Stimulated activated CD4-positive, alpha-beta T cell treated with anti-CD3 and anti-CD28 coated beads, Interleukin-4, amount 100 ng/mL, for 4 hours (primary cell): ENCODE measurements around the gene ACTA1.
A peak's percentile ranks its signal among the peaks of the same experiment; 100 is the strongest.
"Not testable (repeated sequence)": the region's sequence is repeated elsewhere in the genome, so short reads cannot be mapped to it uniquely, and the experiment has no call there.

ENCODE experiments used
- DNase-seq, 2 experiments: peaks; one replicate each; pipeline ENCODE4 v3.0.0-alpha.2; 2020

Gene ACTA1

DNA sequence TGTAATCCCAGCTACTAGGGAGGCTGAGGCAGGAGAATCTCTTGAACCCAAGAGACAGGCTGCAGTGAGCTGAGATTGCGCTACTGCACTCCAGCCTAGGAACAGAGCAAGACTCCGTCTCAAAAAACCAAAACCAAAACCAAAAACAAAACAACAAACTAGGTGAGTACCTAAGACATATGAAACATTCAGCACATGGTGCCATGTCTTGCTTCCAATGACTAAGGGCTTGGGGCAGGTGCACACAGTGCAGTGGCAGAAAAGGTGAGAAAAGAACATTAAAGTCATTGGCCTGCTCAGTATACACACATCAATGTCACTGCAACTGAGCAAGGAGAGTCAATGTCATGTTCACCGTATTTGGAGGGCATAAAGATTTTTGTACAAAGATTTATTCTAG is 4.1 kb upstream of the ACTA1 start:
- DNase-seq, result no peak

DNA sequence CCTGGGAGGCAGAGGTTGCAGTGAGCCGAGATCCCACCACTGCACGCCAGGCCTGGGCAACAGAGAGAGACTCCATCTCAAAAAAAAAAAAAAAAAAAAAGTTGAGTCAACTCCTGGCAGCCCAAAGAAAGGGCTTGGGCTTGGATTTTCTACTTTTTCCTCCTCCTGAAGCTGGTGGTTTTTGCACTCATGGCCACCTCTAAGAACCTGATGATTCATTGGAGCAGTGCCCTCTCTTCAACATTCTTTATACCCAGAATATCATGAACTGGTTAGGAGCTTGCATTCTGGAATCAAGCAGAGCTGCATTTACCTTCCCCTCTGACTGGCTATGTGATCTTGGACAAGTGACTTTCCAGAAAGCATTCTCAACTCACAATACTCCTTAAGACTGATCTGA is 3.5 kb upstream of the ACTA1 start:
- no peak for DNase-seq

DNA sequence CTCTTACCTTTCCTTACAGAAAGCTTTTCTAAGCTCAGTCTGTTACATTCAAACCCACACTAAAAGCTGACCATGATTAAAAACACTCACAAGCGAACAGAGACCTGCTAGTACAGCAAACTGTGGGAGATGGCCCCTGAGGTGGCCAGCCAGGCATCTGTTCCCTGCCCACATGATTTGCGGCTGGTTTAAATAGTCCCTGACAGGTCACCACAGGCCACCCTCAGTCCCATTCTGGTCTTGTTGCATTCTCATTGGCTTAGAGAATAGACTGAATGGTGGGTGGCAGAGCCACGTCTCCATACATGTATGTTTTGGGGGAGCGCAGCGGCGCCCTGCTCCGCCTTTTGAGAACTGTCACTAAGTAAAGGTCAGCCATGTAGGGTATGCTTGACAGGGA is 2.3 kb upstream of the ACTA1 start:
- DNase-seq, result no peak

DNA sequence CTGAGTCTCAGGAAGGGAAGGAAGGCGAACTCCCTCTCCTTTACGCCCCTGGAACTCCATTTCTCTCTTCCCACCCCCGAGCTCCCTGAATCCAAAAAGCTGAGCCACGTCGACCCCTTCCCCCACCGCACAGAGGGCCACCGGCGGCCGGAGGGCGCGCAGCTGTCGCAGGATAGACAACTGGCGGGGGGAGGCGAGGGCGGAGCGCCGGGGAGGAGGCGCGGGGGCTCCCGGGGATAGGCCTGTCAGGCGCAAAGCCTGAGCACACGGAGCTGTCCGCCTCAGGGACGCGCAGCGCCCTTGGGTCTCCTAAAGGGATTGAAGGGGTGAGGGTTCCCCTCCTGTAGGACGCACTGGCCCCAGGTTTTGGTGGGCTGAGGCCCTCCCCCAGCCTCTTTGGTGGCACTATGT is 752 bp upstream of the ACTA1 start:
- DNase-seq, result no peak

DNA sequence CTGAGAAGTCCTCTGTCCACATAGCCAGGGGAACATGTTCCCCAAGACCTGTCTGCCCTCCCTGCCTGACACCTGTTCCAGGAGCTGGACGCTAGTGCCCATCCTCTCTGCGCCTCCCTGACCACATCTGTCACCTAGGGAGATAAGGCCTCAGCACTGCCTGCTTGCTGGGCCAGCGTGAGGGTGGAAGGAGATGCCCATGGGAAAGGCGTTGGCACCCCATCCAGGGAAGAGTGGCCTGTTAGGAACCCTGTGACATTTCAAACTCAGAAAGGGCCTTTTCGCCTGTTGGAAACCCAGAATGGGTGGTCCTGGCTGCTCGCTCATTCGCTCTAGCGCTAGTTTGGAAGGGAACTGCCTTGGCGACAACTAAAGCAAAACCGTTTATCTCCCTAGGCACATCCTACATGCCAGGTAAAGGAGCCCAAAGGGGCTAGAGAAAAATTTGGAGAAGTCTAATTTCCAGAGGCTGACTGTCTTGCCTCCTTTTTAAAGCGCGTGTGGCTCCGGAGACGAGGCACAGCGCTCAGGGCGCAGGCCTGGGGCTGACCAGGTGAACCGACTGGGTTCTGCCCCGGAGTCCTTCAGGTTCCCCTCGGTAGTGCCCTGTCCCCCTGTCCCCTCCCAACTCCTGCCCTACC is 410 bp downstream of the ACTA1 start:
- DNase-seq, result no peak

DNA sequence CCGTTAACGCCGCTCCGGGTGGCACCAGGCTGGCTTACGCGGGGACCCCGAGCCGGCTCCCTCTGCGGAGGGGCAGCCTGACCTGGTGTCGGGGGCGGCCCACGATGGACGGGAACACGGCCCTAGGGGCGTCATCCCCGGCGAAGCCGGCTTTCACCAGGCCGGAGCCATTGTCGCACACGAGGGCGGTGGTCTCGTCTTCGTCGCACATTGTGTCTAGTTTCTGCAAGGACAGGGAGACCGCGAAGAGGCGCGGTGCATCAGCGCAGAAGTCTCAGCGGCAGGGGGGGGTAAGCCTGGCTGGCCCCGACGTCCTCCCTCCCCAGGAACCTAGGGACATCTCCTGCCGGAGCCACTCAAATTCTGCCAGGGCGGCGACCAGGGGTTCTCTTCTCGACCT is 989 bp downstream of the ACTA1 start:
- no peak for DNase-seq

DNA sequence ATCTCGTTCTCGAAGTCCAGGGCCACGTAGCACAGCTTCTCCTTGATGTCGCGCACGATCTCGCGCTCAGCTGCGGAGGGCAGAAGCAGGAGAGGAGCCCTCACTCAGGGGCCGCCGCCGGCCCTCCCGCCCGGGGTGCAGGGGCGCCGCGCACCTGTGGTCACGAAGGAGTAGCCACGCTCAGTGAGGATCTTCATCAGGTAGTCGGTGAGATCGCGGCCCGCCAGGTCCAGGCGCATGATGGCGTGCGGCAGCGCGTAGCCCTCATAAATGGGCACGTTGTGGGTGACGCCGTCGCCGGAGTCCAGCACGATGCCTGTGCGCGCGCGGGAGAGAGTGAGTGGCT is 1.8 kb downstream of the ACTA1 start:
- no peak for DNase-seq

DNA sequence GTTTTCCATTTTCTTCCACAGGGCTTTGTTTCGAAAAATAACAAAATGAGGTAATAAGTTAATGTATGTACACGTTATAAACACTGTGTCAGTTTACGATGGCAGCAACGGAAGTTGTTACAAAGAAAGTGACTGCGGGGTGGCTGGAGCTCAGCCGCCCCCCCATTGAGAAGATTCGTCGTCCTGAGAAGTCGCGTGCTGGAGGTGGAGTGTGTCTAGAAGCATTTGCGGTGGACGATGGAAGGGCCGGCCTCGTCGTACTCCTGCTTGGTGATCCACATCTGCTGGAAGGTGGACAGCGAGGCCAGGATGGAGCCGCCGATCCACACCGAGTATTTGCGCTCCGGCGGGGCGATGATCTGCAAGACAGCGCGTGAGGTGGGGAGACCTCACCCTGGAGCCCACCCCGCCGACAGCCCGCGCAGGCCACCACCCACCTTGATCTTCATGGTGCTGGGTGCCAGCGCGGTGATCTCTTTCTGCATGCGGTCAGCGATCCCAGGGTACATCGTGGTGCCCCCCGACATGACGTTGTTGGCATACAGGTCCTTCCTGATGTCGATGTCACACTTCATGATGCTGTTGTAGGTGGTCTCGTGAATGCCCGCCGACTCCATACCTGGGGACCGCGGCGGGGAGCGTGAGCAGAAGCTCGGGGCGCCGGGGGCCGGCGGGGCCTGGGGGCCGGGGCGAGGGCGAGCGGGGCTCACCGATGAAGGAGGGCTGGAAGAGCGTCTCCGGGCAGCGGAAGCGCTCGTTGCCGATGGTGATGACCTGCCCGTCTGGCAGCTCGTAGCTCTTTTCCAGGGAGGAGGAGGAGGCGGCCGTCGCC is 2.4 kb downstream of the ACTA1 start:
- DNase-seq, result no peak

DNA sequence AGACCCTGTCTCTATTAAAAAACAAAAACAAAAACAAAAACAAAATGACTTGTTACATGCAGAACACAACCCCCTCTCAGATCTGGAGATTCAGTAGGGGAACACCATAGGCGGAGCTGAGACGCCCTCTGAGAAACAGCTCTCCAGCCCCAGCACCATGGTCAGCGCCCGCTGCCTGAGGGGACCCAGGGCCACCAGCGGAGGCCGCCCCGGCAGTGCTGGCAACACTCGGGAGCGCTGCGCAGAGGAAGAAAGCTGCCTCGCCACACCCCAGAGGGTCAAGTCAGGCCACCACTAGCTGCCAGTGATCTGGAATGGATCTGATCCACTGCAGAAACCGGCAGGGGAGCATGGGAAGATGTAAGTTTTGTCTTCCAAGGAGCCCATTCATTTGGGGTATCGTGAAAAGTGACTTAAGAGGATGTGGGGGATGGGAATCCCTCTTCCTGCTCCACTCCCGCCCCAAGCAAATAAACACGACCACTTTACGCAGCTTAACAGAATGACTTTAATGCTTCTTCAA is 3.1 kb downstream of the ACTA1 start:
- DNase-seq, result no peak

DNA sequence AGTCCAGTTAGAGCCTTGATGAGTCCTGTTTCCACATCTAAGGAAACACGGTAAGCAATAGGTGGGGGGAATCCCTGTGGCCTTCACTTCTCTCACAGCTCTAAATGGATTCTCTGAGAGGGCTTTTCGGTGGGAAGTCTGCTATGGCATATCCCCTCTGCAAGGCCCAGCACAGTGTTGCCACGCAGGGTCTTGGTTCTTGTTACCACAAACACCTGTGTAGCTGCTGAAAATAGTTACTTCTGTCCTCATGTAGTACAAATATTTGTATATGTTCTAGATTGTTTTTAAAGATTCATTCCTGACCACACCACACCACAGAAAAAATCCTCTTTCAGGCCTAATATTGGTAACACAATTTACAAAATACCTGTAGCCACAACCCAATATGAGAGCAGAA is 5.6 kb downstream of the ACTA1 start:
- DNase-seq, result no peak

DNA sequence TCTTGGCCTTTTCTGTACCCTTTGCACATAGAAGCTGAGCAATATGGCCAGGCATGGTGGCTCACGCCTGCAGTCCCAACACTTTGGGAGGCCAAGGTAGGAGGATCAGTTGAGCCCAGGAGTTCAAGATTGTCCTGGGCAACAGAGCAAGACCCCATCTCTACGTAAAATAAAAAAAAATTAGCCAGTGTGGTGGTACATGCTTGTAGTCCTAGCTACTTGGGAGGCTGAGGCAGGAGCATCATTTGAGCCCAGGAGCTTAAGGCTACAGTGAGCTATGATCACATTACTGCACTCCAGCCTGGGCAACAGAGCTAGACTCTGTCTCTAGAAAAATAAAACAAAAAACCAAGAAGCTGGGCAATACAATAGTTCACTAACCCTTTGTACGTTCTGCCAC is 6.3 kb downstream of the ACTA1 start:
- DNase-seq, result no peak

DNA sequence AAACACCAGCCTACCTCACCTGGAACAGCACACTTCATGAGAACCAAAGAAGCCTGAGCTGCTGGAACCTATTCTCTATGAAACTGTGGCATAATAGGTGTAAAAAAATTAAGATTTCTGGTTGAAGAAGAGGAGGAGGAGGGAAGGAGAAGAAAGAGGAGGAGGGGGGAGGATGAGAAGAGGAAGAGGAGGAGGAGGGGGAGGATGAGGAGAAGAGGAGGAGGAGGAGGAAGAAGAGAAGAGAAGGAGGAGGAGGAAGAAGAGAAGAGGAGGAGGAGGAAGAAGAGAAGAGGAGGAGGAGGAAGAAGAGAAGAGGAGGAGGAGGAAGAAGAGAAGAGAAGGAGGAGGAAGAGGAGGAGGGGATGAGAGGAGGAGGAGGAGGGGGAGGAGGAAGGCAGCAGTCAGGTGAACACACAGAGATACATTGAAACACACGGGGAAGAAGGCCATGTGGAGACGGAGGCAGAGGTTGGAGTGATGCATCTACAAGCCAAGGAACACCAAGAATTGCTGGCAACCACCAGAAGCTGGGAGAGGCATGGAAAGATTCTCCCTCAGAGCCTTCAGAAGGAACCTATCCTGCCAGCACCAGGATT is 8.2 kb downstream of the ACTA1 start:
- no peak for DNase-seq

DNA sequence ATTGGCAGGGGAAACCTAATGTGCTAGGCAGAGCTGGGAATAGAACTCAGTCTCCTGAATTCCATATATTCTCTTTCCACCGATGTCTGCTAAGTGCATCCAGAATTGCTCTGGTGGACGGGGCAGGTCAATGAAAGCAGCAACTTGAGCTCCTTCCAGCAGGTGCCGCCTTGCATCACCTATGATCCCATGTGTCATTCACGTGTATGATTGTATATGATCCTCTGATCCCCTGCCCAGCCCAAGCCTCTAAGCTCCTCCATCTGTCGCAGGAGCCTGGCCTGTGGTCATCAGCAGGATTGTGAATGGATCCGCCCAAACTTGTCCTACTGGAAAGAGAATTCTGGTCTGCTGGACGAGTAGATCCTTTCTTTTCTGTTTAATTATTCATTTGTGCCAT is 13.1 kb downstream of the ACTA1 start:
- DNase-seq, result no peak

DNA sequence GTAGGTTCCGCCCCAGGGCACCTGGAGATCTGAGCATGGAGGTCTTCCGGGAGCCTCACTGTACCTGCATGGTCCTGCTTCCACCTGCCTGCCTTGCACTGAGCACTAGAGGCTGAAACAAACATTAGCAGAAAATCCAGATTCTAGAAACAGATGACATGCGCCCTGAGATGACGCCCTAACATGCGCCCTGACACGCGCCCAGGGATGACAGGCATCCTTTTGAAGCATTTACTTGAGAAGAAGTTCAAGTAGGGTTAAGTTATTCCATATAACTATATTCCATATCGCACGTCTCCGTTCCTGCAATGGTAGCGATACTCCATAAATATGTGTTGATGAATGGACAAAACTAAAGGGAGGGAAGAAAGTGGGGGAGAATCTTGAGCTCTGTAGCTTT is 13.7 kb downstream of the ACTA1 start:
- DNase-seq, result no peak

DNA sequence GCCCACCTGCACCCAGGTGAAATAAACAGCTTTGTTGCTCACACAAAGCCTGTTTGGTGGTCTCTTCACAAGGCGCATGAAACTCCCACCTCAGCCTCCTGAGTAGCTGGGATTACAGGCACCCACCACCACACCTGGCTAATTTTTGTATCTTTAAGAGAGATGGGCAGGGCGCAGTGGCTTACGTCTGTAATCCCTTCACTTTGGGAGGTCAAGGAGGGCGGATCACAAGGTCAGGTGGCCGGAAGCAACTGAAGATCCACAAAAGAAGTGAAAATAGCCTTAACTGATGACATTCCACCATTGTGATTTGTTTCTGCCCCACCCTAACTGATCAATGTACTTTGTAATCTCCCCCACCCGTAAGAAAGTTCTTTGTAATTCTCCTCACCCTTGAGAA is 15.3 kb downstream of the ACTA1 start:
- DNase-seq, result not testable (repeated sequence)

DNA sequence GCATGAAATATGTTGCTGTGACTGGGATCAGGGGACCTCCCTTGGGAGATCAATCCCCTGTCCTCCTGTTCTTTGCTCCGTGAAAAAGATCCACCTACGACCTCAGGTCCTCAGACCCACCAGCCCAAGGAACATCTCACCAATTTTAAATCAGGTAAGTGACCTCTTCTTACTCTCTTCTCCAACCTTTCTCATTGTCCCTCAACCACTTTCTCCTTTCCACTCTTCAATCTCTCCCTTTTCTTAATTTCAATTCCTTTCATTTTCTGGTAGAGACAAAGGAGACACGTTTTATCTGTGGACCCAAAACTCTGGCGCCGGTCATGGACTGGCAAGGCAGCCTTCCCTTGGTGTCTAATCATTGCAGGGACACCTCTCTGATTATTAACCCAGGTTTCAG is 21.1 kb downstream of the ACTA1 start:
- DNase-seq, result not testable (repeated sequence)

DNA sequence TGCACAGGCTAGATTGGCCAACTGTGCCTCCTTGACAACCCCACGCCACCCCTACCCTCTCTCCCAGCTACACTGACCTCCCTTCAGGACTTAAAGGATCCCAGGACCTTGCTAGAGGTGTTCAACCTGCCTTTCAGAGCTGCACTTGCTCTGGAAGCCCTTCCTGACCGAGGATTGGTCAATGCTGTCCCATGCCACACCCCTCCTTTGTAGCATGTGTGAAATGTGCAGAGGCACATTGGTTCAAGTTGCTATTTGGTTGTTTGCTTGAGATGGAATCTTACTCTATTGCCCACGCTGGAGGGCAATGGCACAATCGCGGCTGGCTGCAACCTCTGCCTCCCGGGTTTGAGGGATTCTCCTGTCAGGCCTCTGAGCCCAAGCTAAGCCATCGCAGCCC is 21.8 kb downstream of the ACTA1 start:
- DNase-seq, result no peak

DNA sequence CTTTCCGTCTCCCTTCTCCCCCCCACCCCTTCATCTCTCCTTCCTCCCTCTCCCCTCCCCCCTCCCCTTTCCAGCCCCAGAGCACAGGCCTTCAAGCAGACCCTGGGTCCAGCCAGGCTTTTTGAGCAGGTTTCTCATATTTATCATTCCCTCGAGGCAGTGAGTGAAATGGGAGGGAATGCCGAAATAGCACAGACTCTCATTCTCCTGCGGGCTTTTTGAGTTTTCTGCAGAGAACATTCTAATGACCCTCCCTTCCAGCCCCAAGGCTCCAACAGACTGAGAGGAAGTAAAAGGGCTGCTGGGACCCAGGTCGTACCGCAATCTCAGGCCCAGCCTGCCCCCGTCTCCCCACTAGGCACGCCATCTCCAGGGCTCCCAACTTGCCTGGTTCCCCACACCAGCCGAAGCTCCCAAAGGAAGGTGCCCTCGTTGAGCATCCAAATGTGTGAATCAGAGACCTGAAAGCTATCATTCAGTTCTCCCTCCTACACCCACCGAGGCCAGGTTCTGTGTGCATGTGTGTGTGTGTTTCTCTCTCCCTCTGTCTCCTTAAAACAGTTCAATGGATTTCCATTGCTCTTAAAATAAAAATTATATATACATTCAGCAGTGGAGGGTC is 22.3 kb downstream of the ACTA1 start:
- no peak for DNase-seq

DNA sequence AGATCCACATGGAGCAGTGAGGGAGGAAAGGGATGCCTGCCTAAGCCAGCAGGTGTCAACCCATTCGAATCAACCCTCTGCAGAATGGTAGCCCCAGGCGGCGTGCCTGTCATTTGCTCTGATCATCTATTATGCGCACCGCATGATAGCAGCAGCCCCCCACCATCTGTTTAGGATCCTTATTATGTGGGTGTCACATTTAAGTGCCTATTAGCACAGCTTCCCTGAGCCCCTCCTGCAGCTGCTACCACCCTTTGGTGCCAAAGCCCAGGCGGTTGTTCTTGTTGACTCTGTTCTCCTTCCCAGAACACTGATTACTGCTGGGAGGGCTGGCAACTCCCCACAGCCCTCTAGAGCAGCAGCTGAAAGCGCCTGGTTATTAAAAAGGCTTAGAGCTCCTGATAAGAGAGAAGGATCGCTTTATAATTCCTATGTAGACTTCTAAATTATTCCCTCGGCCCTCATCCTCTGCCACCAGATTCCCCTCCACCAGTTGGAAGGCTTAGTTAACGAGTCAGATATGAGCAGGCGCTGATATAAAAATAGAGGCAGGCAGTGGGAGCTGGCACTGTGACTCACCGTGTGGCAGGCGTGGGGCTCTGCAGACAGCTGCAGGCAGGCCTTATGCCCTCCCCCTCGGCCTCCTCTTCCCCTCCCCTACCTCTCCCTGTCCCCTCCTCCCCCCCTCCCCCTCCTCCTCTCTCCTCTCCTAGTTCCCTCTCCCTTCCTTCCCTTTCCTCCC is 23.0 kb downstream of the ACTA1 start:
- DNase-seq, result peak in 1 of 2 experiments; percentile 14

DNA sequence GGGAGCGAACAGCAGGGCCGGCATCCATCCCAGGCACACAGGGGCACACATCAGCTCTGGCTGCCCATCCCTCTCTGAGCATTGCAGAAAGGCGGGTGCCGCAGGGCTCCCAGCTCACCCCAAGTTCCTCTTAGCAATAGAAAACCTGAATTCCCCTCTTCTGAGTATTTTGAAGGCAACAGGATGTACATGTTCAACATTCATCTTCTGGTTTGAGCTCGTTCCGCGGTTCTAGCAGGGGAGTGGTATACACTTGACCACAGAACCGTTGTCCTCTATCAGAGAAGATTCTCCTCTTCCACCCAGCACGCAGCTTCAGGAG is 23.6 kb downstream of the ACTA1 start:
- no peak for DNase-seq

DNA sequence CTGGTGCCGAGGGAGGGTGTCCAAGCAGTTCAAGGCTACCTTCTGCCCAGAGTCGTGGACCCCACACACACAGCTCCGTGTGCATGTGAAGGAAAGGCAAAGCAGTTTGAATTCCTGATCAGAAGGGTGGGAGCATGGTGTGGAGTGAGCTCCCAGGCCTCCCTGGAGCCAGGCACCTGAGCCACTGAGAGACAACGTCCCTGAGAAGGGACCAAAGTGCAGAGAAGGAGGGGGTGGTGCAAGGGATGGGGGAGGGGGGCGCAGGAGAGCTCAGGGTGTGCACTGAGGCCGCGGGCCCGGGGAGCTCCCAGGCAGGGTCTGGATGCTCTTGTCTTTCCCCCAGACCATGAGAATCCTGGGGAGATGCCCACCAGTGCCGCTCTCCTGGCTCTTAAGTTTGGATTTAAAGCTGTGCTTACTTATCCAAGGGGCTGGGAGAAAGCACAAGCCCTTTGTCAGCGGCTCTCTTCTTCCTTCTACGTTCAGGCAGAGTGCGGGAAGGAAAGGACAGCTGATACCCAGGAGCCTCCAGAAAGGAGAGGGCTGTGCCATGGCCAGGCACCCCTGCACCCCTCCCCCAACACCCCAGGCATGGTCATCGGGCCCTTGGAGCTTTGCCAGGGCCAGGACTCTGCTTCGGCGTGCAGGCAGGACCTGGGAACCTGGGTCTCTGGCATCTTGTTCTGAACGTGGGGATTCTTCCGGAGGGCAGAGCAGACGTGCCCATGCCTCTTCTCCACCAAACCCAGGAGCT is 24.1 kb downstream of the ACTA1 start:
- no peak for DNase-seq

DNA sequence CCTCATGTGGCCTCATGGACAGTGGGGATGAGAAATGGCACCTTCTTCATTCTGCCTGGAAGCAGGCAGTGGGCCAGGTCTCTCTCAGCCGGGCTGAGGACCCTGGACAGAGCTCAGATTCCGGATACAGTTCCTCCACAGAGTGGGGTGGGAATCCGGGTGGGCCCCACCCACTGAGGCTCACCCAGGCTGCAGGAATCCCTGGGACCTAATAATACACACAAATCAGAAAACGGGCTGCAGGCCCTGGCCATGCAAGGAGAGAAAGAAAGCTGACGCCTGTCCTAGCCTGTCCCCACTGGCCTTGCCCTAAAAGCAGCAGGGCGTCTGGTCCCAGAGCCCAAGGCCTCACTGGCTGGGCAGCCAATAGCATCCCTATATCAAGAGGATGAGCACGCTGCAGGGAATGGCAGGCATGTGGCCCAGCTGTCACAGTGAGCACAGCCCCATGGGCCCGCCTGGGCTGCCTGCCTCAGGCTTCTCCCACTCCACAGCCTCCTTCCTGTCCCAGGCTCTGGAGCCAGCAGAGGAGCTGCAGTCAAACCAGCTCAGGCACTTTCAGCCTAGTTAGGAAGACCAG is 25.3 kb downstream of the ACTA1 start:
- no peak for DNase-seq
